ENCODE measurements around the gene SDK1.

- TF ChIP-seq POLR2A (IDR thresholded peaks at IDR 0.05; ENCODE audit: low read length): no peak
- TF ChIP-seq GATA1 (IDR thresholded peaks at IDR 0.05; ENCODE audit: low read depth, low read length): no peak
Measured at GRCh38 chr7:3862774-3863173, 561.7 kb downstream of the SDK1 start.
